Measurements from ENCODE around the gene CCIN. TPM values are rescaled to one million over a fixed set of nuclear protein-coding genes. Genes with fewer than 3 reads are reported as not detected.

Gene CCIN
- total and polyA plus RNA-seq, 2 of the 13 experiments (the other 11 are each of a cell fraction or from before 2014, with no cell fraction given), result not detected

GRCh38 chr9:36190388-36191289, 21.5 kb downstream of the CCIN start, which contains the start of gene CLTA (continued):
- TF ChIP-seq, protein P1, sequence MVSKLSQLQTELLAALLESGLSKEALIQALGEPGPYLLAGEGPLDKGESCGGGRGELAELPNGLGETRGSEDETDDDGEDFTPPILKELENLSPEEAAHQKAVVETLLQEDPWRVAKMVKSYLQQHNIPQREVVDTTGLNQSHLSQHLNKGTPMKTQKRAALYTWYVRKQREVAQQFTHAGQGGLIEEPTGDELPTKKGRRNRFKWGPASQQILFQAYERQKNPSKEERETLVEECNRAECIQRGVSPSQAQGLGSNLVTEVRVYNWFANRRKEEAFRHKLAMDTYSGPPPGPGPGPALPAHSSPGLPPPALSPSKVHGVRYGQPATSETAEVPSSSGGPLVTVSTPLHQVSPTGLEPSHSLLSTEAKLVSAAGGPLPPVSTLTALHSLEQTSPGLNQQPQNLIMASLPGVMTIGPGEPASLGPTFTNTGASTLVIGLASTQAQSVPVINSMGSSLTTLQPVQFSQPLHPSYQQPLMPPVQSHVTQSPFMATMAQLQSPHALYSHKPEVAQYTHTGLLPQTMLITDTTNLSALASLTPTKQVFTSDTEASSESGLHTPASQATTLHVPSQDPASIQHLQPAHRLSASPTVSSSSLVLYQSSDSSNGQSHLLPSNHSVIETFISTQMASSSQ (IDR thresholded peaks at IDR 0.05; ENCODE audit: low read depth), result no peak
- TF ChIP-seq, protein P1 (CRISPR knock-in tag; IDR thresholded peaks at IDR 0.05; ENCODE audit: borderline replicate concordance), result 0 out of 2 replicates have a peak, but pooled peaks have one; percentile 31
- TF ChIP-seq, protein P2, sequence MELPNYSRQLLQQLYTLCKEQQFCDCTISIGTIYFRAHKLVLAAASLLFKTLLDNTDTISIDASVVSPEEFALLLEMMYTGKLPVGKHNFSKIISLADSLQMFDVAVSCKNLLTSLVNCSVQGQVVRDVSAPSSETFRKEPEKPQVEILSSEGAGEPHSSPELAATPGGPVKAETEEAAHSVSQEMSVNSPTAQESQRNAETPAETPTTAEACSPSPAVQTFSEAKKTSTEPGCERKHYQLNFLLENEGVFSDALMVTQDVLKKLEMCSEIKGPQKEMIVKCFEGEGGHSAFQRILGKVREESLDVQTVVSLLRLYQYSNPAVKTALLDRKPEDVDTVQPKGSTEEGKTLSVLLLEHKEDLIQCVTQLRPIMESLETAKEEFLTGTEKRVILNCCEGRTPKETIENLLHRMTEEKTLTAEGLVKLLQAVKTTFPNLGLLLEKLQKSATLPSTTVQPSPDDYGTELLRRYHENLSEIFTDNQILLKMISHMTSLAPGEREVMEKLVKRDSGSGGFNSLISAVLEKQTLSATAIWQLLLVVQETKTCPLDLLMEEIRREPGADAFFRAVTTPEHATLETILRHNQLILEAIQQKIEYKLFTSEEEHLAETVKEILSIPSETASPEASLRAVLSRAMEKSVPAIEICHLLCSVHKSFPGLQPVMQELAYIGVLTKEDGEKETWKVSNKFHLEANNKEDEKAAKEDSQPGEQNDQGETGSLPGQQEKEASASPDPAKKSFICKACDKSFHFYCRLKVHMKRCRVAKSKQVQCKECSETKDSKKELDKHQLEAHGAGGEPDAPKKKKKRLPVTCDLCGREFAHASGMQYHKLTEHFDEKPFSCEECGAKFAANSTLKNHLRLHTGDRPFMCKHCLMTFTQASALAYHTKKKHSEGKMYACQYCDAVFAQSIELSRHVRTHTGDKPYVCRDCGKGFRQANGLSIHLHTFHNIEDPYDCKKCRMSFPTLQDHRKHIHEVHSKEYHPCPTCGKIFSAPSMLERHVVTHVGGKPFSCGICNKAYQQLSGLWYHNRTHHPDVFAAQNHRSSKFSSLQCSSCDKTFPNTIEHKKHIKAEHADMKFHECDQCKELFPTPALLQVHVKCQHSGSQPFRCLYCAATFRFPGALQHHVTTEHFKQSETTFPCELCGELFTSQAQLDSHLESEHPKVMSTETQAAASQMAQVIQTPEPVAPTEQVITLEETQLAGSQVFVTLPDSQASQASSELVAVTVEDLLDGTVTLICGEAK (IDR thresholded peaks at IDR 0.05), result peak; percentile 35
- TF ChIP-seq, protein P2 (CRISPR knock-in tag; IDR thresholded peaks at IDR 0.05), result 0 out of 2 replicates have a peak, but pooled peaks have one; percentile 57
- TF ChIP-seq ZFP62 (CRISPR knock-in tag; IDR thresholded peaks at IDR 0.05), result no peak
- TF ChIP-seq ERF (CRISPR knock-in tag; IDR thresholded peaks at IDR 0.05), result peak; percentile 80
- 0 out of 2 replicates have a peak, but pooled peaks have one; percentile 65 for TF ChIP-seq SATB2 (CRISPR knock-in tag; IDR thresholded peaks at IDR 0.05)
- peak; percentile 93 for TF ChIP-seq NFYC (CRISPR knock-in tag; IDR thresholded peaks at IDR 0.05)
- TF ChIP-seq ZFY (CRISPR knock-in tag; IDR thresholded peaks at IDR 0.05), result peak; percentile 96
- TF ChIP-seq ZNF329 (CRISPR knock-in tag; IDR thresholded peaks at IDR 0.05; ENCODE audit: low read depth), result no peak
- TF ChIP-seq AHR (CRISPR knock-in tag; IDR thresholded peaks at IDR 0.05), result peak; percentile 57; the same call in 1 of the 2 replicates
- no peak for TF ChIP-seq SETDB1 (CRISPR knock-in tag; IDR thresholded peaks at IDR 0.05; ENCODE audit: borderline replicate concordance)
- TF ChIP-seq HNRNPL (IDR thresholded peaks at IDR 0.05; ENCODE audit: low read depth, low read length), result 0 out of 2 replicates have a peak, but pooled peaks have one; percentile 42
- 0 out of 2 replicates have a peak, but pooled peaks have one; percentile 25 for TF ChIP-seq ZNF670 (CRISPR knock-in tag; IDR thresholded peaks at IDR 0.05; ENCODE audit: borderline replicate concordance)
- TF ChIP-seq ZSCAN21 (CRISPR knock-in tag; IDR thresholded peaks at IDR 0.05; ENCODE audit: borderline replicate concordance), result peak; percentile 63; the same call in 1 of the 2 replicates

Measured in HepG2 (cell line).